VCaP (cell line): ENCODE data around the gene HDAC4.

Experiments used
- H3K27ac ChIP-seq: fragments of 450-650 bp; 2 replicates; pipeline ENCODE4 v1.5.1; 2017
- CTCF ChIP-seq: fragments of 450-650 bp; conservative IDR thresholded peaks from 2 replicates; pipeline ENCODE4 v1.5.1; 2017; ENCODE audit warnings: mild to moderate bottlenecking, moderate library complexity

HDAC4 gene

DNA sequence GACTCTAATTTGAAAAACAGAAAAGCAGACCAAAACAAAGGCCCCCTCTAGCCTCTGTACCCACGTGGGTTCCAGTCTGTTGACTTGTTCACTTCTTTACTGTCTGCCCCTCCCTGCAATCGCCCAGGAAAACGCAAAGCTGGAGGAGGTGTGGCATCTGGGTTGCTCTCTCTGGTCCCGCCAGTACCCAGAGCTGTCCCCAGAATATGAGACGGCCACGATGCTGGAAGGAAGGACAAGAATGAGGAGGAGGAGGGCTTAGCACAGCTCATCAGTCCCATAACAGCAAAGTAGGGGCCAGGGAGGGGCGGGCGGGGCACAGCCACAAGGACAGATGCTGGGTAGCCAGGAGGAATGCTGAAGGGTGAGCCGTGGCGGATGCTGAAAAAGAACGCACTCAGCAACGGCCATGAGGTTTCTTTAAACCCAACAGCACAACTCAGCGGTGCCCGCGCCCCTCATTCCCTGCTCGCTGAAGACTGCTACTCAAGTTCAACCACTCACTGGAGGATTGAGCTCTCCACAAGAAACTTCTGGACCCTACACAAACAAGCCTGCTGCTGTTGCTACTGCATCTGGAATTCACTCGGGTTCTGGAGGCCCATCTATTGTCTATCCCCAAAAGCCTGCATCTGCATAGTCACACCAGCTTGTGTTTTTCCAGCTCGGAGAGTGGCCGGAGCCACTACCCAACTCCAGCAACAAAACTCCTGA lies 187.7 kb downstream of the HDAC4 start:
- no peak overlapping the region for H3K27ac ChIP-seq
- no peak for TF ChIP-seq CTCF

GRCh38 chr2:239212121-239212928 lies 188.5 kb downstream of the HDAC4 start:
- no peak for TF ChIP-seq CTCF
- H3K27ac ChIP-seq: no peak overlapping the region

- TF ChIP-seq CTCF: no peak
- no peak overlapping the region for H3K27ac ChIP-seq
Measured at GRCh38 chr2:239211396-239212094, 189.3 kb downstream of the HDAC4 start.

- no peak overlapping the region; the same call in 1 of the 2 replicates for H3K27ac ChIP-seq
- no peak for TF ChIP-seq CTCF
Measured at GRCh38 chr2:239209783-239210182, 191.0 kb downstream of the HDAC4 start.

- no peak for TF ChIP-seq CTCF
Measured at GRCh38 chr2:239208465-239209180, 192.2 kb downstream of the HDAC4 start.

DNA sequence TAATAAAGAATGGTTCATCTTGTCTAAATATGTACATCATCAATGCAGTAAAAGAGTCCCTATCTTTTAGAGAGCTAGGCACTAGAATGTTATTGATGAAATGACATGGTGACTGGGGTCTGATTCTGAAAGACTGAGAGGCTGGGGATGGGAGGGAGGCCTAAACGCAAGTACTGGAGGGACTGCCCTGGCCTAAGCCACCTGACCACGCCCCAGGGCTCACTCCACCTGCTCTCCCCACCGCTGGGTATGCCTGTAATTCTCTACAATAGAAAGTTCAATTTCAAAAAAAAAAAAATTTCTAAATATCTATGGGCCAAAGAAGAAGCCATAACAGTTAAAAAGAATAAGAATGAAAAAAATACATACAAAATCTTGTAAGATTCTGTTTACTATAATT lies 194.0 kb downstream of the HDAC4 start:
- TF ChIP-seq CTCF: no peak
- H3K27ac ChIP-seq: no peak overlapping the region

More at GRCh38 chr2:239208465-239209180, 192.2 kb downstream of the HDAC4 start:
- H3K27ac ChIP-seq: peak overlapping the region; percentile 76

- no peak overlapping the region for H3K27ac ChIP-seq
- no peak for TF ChIP-seq CTCF
Measured at GRCh38 chr2:239206042-239206441, 194.8 kb downstream of the HDAC4 start.
